IMR-90 (cell line): ENCODE data around the gene KPNA2. TPM values are rescaled to one million over a fixed set of nuclear protein-coding genes. Genes with fewer than 3 reads are reported as not detected.

Source experiments
- ATAC-seq: fragments of 200-7000 bp; cut with Tn5 transposase; 2 replicates; pipeline ENCODE4 v1.9.1; 2020; ENCODE audit warnings: low read depth, mild to moderate bottlenecking, moderate library complexity
- BruUV-seq: library from RNA; stranded (reverse); fragments of 400-500 nt; replicated peaks from 2 replicates; lab custom pipeline; 2021; lab: Mats Ljungman, UMichigan
- CTCF ChIA-PET: fragments of 300-600 bp; formaldehyde crosslinking; extraction: SDS; loops from one replicate; lab custom pipeline; 2021; ENCODE audit warnings: antibody characterized with exemption; lab: Yijun Ruan, JAX
- POLR2A ChIA-PET: fragments of 300-600 bp; sonication (Branson Sonifier 250); formaldehyde crosslinking; loops from one replicate; lab custom pipeline; 2022; ENCODE audit warnings: antibody characterized with exemption; ENCODE audit not compliant: unreplicated experiment; lab: Charles Lee
- DNase-seq: peaks from one replicate; pipeline ENCODE4 v3.0.0; 2013
- H2AFZ ChIP-seq: replicated peaks from 2 replicates; pipeline ENCODE3; 2013; ENCODE audit warnings: low read length, mild to moderate bottlenecking; ENCODE audit not compliant: poor library complexity
- H2AK5ac ChIP-seq: 2 replicates; pipeline ENCODE4 v1.6.1; 2013; ENCODE audit warnings: low read depth, low read length, inconsistent platforms
- H2AK9ac ChIP-seq: replicated peaks from 2 replicates; pipeline ENCODE3; 2013; ENCODE audit warnings: mild to moderate bottlenecking, low read depth, low read length, moderate library complexity; ENCODE audit not compliant: poor library complexity
- H2BK120ac ChIP-seq: 2 replicates; pipeline ENCODE4 v1.6.1; 2013; ENCODE audit warnings: low read depth, low read length, inconsistent platforms
- H2BK15ac ChIP-seq: 3 replicates; pipeline ENCODE4 v1.6.1; 2013; ENCODE audit warnings: low read depth, low read length, inconsistent platforms
- H2BK20ac ChIP-seq: 2 replicates; pipeline ENCODE4 v1.6.1; 2013; ENCODE audit warnings: low read depth, mild to moderate bottlenecking, inconsistent platforms, low read length, moderate library complexity
- H2BK5ac ChIP-seq: 2 replicates; pipeline ENCODE4 v1.6.1; 2013; ENCODE audit warnings: mild to moderate bottlenecking, low read depth, low read length, inconsistent platforms; ENCODE audit not compliant: poor library complexity, severe bottlenecking
- H3K14ac ChIP-seq: replicated peaks from 2 replicates; pipeline ENCODE4 v1.6.1; 2013; ENCODE audit warnings: low read depth, low read length, inconsistent platforms
- H3K18ac ChIP-seq: 2 replicates; pipeline ENCODE4 v1.6.1; 2013; ENCODE audit warnings: low read depth, low read length, control low read depth
- H3K23ac ChIP-seq: 2 replicates; pipeline ENCODE4 v1.6.1; 2013; ENCODE audit warnings: low read depth, low read length, inconsistent platforms
- H3K27ac ChIP-seq: 2 replicates; pipeline ENCODE4 v1.5.1; 2013; ENCODE audit warnings: mild to moderate bottlenecking, control low read depth, low read length; ENCODE audit not compliant: insufficient read depth
- H3K27me3 ChIP-seq: 2 replicates; pipeline ENCODE4 v1.6.1; 2013; ENCODE audit warnings: low read length; ENCODE audit not compliant: control insufficient read depth, insufficient read depth
- H3K36me3 ChIP-seq: 2 replicates; pipeline ENCODE4 v1.6.1; 2013; ENCODE audit warnings: low read length, mixed read lengths; ENCODE audit not compliant: control insufficient read depth, insufficient read depth
- H3K4ac ChIP-seq: 2 replicates; pipeline ENCODE4 v1.6.1; 2013; ENCODE audit warnings: low read depth, low read length, inconsistent platforms
- H3K4me1 ChIP-seq: 2 replicates; pipeline ENCODE4 v1.6.1; 2013; ENCODE audit warnings: low read length, mixed read lengths; ENCODE audit not compliant: control insufficient read depth, insufficient read depth
- H3K4me2 ChIP-seq: 2 replicates; pipeline ENCODE4 v1.6.1; 2013; ENCODE audit warnings: low read depth, mild to moderate bottlenecking, control low read depth, low read length, moderate library complexity
- H3K4me3 ChIP-seq: 2 replicates; pipeline ENCODE4 v1.5.1; 2013; ENCODE audit warnings: low read depth, mild to moderate bottlenecking, control low read depth, low read length, moderate library complexity; ENCODE audit not compliant: insufficient read depth
- H3K56ac ChIP-seq: 2 replicates; pipeline ENCODE4 v1.6.1; 2013; ENCODE audit warnings: low read length, inconsistent platforms; ENCODE audit not compliant: insufficient read depth; ENCODE audit errors: extremely low read depth
- H3K79me1 ChIP-seq, 2 experiments: 2 replicates each; pipeline ENCODE4 v1.6.1; 2013; ENCODE audit warnings: low read length in 2 of 2, inconsistent platforms in 1 of 2, low read depth in 1 of 2
- H3K9ac ChIP-seq: 2 replicates; pipeline ENCODE4 v1.6.1; 2013; ENCODE audit warnings: low read depth, low read length, control low read depth
- H3K9me1 ChIP-seq: 2 replicates; pipeline ENCODE4 v1.6.1; 2013; ENCODE audit warnings: low read length, inconsistent platforms; ENCODE audit not compliant: insufficient read depth
- H3K9me3 ChIP-seq: 2 replicates; pipeline ENCODE4 v1.6.1; 2013; ENCODE audit warnings: low read length; ENCODE audit not compliant: control insufficient read depth, insufficient read depth
- H4K20me1 ChIP-seq: 2 replicates; pipeline ENCODE4 v1.6.1; 2013; ENCODE audit warnings: low read length, inconsistent platforms; ENCODE audit not compliant: insufficient read depth
- H4K5ac ChIP-seq: 2 replicates; pipeline ENCODE4 v1.6.1; 2013; ENCODE audit warnings: mild to moderate bottlenecking, low read depth, low read length, control low read depth
- H4K8ac ChIP-seq, 2 experiments: 2 replicates each; pipeline ENCODE4 v1.6.1; 2013; ENCODE audit warnings: low read depth in 2 of 2, low read length in 2 of 2, control low read depth in 1 of 2, inconsistent platforms in 1 of 2
- H4K91ac ChIP-seq: 2 replicates; pipeline ENCODE4 v1.6.1; 2013; ENCODE audit warnings: low read depth, low read length, inconsistent platforms; ENCODE audit not compliant: insufficient read depth
- BHLHE40 ChIP-seq: fragments of 150-350 bp; IDR thresholded peaks from 2 replicates; pipeline ENCODE4 v1.6.1; 2016; ENCODE audit warnings: mild to moderate bottlenecking, low read depth, low read length
- CEBPB ChIP-seq: IDR thresholded peaks from 2 replicates; pipeline ENCODE4 v1.6.1; 2012; ENCODE audit warnings: low read depth, low read length, improper control_type of control experiment
- CHD1 ChIP-seq: IDR thresholded peaks from 2 replicates; pipeline ENCODE4 v1.6.1; 2012; ENCODE audit warnings: low read depth, low read length, improper control_type of control experiment
- ELK1 ChIP-seq: fragments of 150-350 bp; IDR thresholded peaks from 2 replicates; pipeline ENCODE4 v1.6.1; 2016; ENCODE audit warnings: low read depth, mild to moderate bottlenecking, low read length, moderate library complexity, borderline replicate concordance
- FOS ChIP-seq: fragments of 150-350 bp; IDR thresholded peaks from 2 replicates; pipeline ENCODE4 v1.6.1; 2016; ENCODE audit warnings: low read depth, low read length
- MAFK ChIP-seq: IDR thresholded peaks from 2 replicates; pipeline ENCODE4 v1.6.1; 2012; ENCODE audit warnings: low read depth, low read length, improper control_type of control experiment
- MAZ ChIP-seq: IDR thresholded peaks from 2 replicates; pipeline ENCODE4 v1.6.1; 2012; ENCODE audit warnings: low read depth, mild to moderate bottlenecking, low read length, improper control_type of control experiment, moderate library complexity, borderline replicate concordance
- MXI1 ChIP-seq: IDR thresholded peaks from 2 replicates; pipeline ENCODE4 v1.6.1; 2012; ENCODE audit warnings: low read depth, mild to moderate bottlenecking, low read length, moderate library complexity, borderline replicate concordance
- NFE2L2 ChIP-seq: fragments of 150-350 bp; IDR thresholded peaks from 2 replicates; pipeline ENCODE4 v1.6.1; 2016; ENCODE audit warnings: low read depth, mild to moderate bottlenecking, low read length
- POLR2A ChIP-seq: IDR thresholded peaks from 2 replicates; pipeline ENCODE4 v1.6.1; 2012; ENCODE audit warnings: mild to moderate bottlenecking, low read depth, low read length
- RAD21 ChIP-seq: IDR thresholded peaks from 2 replicates; pipeline ENCODE4 v1.6.1; 2012; ENCODE audit warnings: low read length, improper control_type of control experiment
- RCOR1 ChIP-seq: IDR thresholded peaks from 2 replicates; pipeline ENCODE4 v1.6.1; 2012; ENCODE audit warnings: mild to moderate bottlenecking, low read length, improper control_type of control experiment; ENCODE audit not compliant: insufficient replicate concordance
- SMC3 ChIP-seq: fragments of 150-350 bp; IDR thresholded peaks from 2 replicates; pipeline ENCODE4 v1.6.1; 2016; ENCODE audit warnings: low read depth, mild to moderate bottlenecking, antibody characterized with exemption, low read length, moderate library complexity
- USF2 ChIP-seq: fragments of 150-350 bp; IDR thresholded peaks from 2 replicates; pipeline ENCODE4 v1.6.1; 2017; ENCODE audit warnings: mild to moderate bottlenecking, antibody characterized with exemption, low read length, low read depth
- WGBS, 2 experiments: methylation state at CpG; one replicate each; pipeline versions ENCODE4 v1.1.5 to v1.1.7; 2013; ENCODE audit warnings: missing lambda C conversion rate in 2 of 2; ENCODE audit not compliant: insufficient read length in 1 of 2; ENCODE audit errors: extremely low coverage in 2 of 2; 5-methylcytosine and 5-hydroxymethylcytosine counted together
- dilution Hi-C: fragments of 300-500 bp; cut with HindIII; formaldehyde crosslinking; loops from one replicate; pipeline ENCODE4 v1.14.3; 2018; ENCODE audit warnings: low sequenced_read_pairs; ENCODE audit not compliant: unreplicated experiment
- in situ Hi-C: fragments of 300-500 bp; cut with MboI; formaldehyde crosslinking; loops from 3 replicates; pipeline ENCODE4 v1.14.3; 2019; ENCODE audit warnings: low sequenced_read_pairs, inconsistent platforms, mixed read lengths
- intact Hi-C: fragments of 100-400 bp; cut with micrococcal nuclease; formaldehyde crosslinking; loops from 2 replicates; pipeline ENCODE4 v1.10.0; 2022
- polyA plus RNA-seq, 3 experiments: library from polyadenylated mRNA; depleted of rRNA; stranded (reverse); fragments of >200 nt; gene quantifications; 2 replicates each; pipeline ENCODE4 v1.2.3, GENCODE V29; 2012; ENCODE audit warnings: low replicate concordance in 1 of 3
- total RNA-seq: library from RNA; depleted of rRNA; stranded (reverse); fragments of >200 nt; gene quantifications from 2 replicates; pipeline ENCODE4 v1.2.3, GENCODE V29; 2012
- TF ChIP-seq, protein P1 (sequence below): conservative IDR thresholded peaks from 2 replicates; pipeline ENCODE4 v1.5.1; 2012; ENCODE audit warnings: mild to moderate bottlenecking, low read depth, low read length, improper control_type of control experiment

Gene KPNA2
- total and polyA plus RNA-seq, 2 of the 4 experiments (the other 2 are of a cell fraction) = 135 to 262 TPM

DNA sequence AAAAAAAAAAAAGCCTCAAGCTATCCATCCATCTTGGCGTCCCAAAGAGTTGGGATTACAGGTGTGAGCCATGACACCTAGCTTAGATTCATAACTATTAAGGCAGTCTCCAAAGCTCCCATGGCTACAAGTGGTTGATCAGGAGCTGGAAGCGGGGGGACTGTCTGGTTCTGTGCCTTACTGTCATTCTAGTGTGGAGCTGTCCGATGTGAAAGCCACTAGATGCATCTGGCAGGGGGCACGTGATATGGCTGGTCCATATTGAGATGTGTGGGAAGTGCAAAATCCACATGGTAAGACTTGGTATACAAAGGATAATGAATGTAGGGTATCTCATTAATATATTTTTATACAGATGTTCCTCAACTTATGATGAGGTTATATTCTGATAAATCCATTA lies 38.7 kb downstream of the KPNA2 start:
- no peak overlapping the region for H2AFZ ChIP-seq
- no peak overlapping the region for H2BK20ac ChIP-seq
- H2BK15ac ChIP-seq = no peak overlapping the region
- H3K36me3 ChIP-seq = no peaks in the 10 kb centered on the region
- no peak overlapping the region for H4K91ac ChIP-seq
- ATAC-seq (no peak), DNase-seq (no peak)
- H3K9me1 ChIP-seq = peaks cover 3% of the 10 kb centered on the region; the same call in 1 of the 2 replicates
- H3K4me3 ChIP-seq = no peak overlapping the region
- peaks cover 4% of the 10 kb centered on the region; the same call in 1 of the 2 replicates for H3K4me1 ChIP-seq
- CTCF ChIA-PET = no interaction called here
- in situ Hi-C loops = no loop called here
- no peak overlapping the region for H3K4ac ChIP-seq
- no peak overlapping the region for H2AK9ac ChIP-seq
- intact Hi-C loops = no loop called here
- H3K9me3 ChIP-seq = no peaks in the 10 kb centered on the region
- dilution Hi-C loops = no loop called here
- no peak overlapping the region for H3K23ac ChIP-seq
- H3K27me3 ChIP-seq = no peaks in the 10 kb centered on the region
- H3K4me2 ChIP-seq = no peak overlapping the region
- no CpG with 5 or more reads among the region's 4 CpGs for WGBS, 2 experiments
- no peak overlapping the region for H3K9ac ChIP-seq
- no TSS peak for BruUV-seq
- H3K79me1 ChIP-seq = no peaks in the 10 kb centered on the region
- no peak overlapping the region for H2AK5ac ChIP-seq
- no peak overlapping the region for H3K27ac ChIP-seq
- no peaks in the 10 kb centered on the region for H4K20me1 ChIP-seq
- H3K14ac ChIP-seq = no peak overlapping the region
- H2BK120ac ChIP-seq = no peak overlapping the region
- H3K56ac ChIP-seq = no peak overlapping the region
- POLR2A ChIA-PET = no interaction called here
- no peak overlapping the region for H2BK5ac ChIP-seq
- H4K5ac ChIP-seq = no peak overlapping the region
- H3K18ac ChIP-seq = no peak overlapping the region
- no peak for TF ChIP-seq USF2
- TF ChIP-seq, protein P1, sequence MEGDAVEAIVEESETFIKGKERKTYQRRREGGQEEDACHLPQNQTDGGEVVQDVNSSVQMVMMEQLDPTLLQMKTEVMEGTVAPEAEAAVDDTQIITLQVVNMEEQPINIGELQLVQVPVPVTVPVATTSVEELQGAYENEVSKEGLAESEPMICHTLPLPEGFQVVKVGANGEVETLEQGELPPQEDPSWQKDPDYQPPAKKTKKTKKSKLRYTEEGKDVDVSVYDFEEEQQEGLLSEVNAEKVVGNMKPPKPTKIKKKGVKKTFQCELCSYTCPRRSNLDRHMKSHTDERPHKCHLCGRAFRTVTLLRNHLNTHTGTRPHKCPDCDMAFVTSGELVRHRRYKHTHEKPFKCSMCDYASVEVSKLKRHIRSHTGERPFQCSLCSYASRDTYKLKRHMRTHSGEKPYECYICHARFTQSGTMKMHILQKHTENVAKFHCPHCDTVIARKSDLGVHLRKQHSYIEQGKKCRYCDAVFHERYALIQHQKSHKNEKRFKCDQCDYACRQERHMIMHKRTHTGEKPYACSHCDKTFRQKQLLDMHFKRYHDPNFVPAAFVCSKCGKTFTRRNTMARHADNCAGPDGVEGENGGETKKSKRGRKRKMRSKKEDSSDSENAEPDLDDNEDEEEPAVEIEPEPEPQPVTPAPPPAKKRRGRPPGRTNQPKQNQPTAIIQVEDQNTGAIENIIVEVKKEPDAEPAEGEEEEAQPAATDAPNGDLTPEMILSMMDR = no peak
- no peak for TF ChIP-seq MAZ
- no peak for TF ChIP-seq BHLHE40
- TF ChIP-seq CEBPB = no peak
- TF ChIP-seq RCOR1 = no peak
- no peak for TF ChIP-seq SMC3
- TF ChIP-seq NFE2L2 = no peak
- TF ChIP-seq MAFK = no peak
- TF ChIP-seq ELK1 = no peak
- TF ChIP-seq RAD21 = no peak
- TF ChIP-seq CHD1 = no peak
- TF ChIP-seq FOS = no peak
- TF ChIP-seq MXI1 = no peak
- no peak for TF ChIP-seq POLR2A
- H4K8ac ChIP-seq = no peak overlapping the region
